Omental fat pad (tissue), 4 donors: ENCODE data around the gene C1QTNF7. TPM values are rescaled to one million over a fixed set of nuclear protein-coding genes. Genes with fewer than 3 reads are reported as not detected.

Experiments used
- ATAC-seq: fragments of 150-250 bp; one replicate; pipeline ENCODE4 v1.9.1; 2016; ENCODE audit warnings: mild to moderate bottlenecking, moderate library complexity; ENCODE audit not compliant: low FRiP score
- DNase-seq: peaks from one replicate; pipeline ENCODE4 v3.0.0-alpha.2; 2019; ENCODE audit warnings: low spot score
- CTCF ChIP-seq, 3 donors: fragments of 450-650 bp; IDR thresholded peaks; one replicate each; pipeline ENCODE4 v1.5.1; 2016 to 2017; ENCODE audit warnings: antibody characterized with exemption in 3 of 3, mild to moderate bottlenecking in 3 of 3, moderate library complexity in 2 of 3
- total RNA-seq, 4 donors: library from RNA; depleted of rRNA; stranded (reverse); fragments of >200 nt; gene quantifications; one replicate each; pipeline ENCODE4 v1.1.0, GENCODE V29; 2016

Gene C1QTNF7
- total RNA-seq, 4 donors from 2014 or later = 2.3 to 9.7 (median 5.5) TPM

DNA sequence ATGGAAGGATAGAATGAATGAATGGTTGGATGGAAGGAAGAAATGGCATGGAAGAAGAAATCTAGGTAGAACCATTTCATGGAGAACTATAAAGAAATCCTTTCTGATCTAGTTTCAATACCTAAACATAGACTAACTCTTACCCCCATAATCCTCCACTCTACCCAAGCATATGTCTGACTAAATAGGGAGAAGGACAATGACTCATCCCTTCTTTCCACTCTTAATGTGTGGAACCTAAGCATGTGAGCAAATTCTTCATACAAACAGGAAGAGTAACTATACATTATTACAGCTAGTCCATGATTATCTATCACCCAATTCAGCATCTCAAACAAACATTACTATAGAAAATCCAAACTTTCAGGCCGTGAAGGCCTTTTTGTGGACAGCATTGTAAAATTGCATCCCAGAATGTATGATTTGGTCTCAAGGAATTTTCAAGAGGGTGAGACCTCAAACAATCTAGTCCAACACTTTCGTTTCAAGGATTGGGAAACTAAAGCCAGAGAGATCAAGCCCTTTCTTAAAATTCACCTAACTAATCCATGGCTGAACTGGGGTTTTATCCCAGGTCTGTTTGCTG lies 11.2 kb downstream of the C1QTNF7 start:
- TF ChIP-seq CTCF (IDR thresholded peaks at IDR 0.05) = no peak
- ATAC-seq (no peak), DNase-seq (no peak)

GRCh38 chr4:15443371-15444160 lies 15.7 kb downstream of the C1QTNF7 start:
- DNase-seq = no peak
- ATAC-seq = no peak
- TF ChIP-seq CTCF (IDR thresholded peaks at IDR 0.05) = no peak

DNA sequence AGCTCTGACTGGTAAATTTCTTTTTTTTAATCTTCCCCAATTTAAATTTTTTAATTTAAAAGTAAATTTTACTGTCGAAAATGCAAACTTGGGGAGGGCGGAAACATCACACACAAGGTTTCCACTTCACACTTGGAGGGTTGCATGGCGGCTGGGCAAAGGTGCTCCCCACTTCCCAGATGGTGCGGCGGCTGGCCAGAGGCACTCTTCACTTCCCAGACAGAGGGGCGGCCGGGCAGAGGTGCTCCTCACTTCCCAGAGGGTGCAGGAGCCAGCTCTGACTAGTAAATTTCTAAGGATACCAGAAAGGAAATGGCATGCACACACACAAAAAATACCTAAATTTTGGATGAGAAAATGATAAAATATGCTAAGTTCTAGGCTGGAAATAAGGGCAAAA lies 16.4 kb downstream of the C1QTNF7 start:
- ATAC-seq = no peak
- TF ChIP-seq CTCF (IDR thresholded peaks at IDR 0.05) = no peak
- no peak for DNase-seq

GRCh38 chr4:15444879-15445547 lies 17.2 kb downstream of the C1QTNF7 start:
- TF ChIP-seq CTCF (IDR thresholded peaks at IDR 0.05) = no peak
- no peak for DNase-seq
- ATAC-seq = no peak

GRCh38 chr4:15451181-15451865 lies 23.5 kb downstream of the C1QTNF7 start:
- no peak for DNase-seq
- TF ChIP-seq CTCF (IDR thresholded peaks at IDR 0.05) = no peak
- ATAC-seq = peak; percentile 54

GRCh38 chr4:15451866-15452765 lies 24.3 kb downstream of the C1QTNF7 start:
- DNase-seq (no peak), ATAC-seq (peak; percentile 82)
- TF ChIP-seq CTCF (IDR thresholded peaks at IDR 0.05) = no peak
